Mesendoderm (in vitro differentiated cells): ENCODE measurements around the gene LEFTY1. TPM values are rescaled to one million over a fixed set of nuclear protein-coding genes. Genes with fewer than 3 reads are reported as not detected.
"Not testable (repeated sequence)": the region's sequence is repeated elsewhere in the genome, so short reads cannot be mapped to it uniquely, and the experiment has no call there.

ENCODE experiments used
- DNase-seq: peaks from one replicate; pipeline ENCODE4 v3.0.0; 2013
- H2AK5ac ChIP-seq: 2 replicates; pipeline ENCODE4 v1.6.1; 2013; ENCODE audit warnings: low read length, inconsistent platforms
- H2BK120ac ChIP-seq: 2 replicates; pipeline ENCODE4 v1.6.1; 2013; ENCODE audit warnings: low read depth, mild to moderate bottlenecking, low read length, moderate library complexity, mixed read lengths
- H2BK15ac ChIP-seq: replicated peaks from 2 replicates; pipeline ENCODE4 v1.6.1; 2013; ENCODE audit warnings: low read depth, mild to moderate bottlenecking, moderate library complexity
- H2BK5ac ChIP-seq: 2 replicates; pipeline ENCODE4 v1.6.1; 2013; ENCODE audit warnings: low read length, inconsistent platforms
- H3K18ac ChIP-seq: 2 replicates; pipeline ENCODE4 v1.6.1; 2013; ENCODE audit warnings: mild to moderate bottlenecking, low read length, mixed read lengths
- H3K23ac ChIP-seq: one replicate; pipeline ENCODE4 v1.6.1; 2013; ENCODE audit warnings: low read length
- H3K27ac ChIP-seq: 2 replicates; pipeline ENCODE4 v1.5.1; 2013; ENCODE audit warnings: low read depth, mild to moderate bottlenecking, inconsistent platforms, low read length, moderate library complexity
- H3K27me3 ChIP-seq: 2 replicates; pipeline ENCODE4 v1.6.1; 2013; ENCODE audit warnings: low read length, control low read depth, mild to moderate bottlenecking, inconsistent platforms; ENCODE audit not compliant: insufficient read depth, poor library complexity
- H3K36me3 ChIP-seq: 2 replicates; pipeline ENCODE4 v1.6.1; 2013; ENCODE audit warnings: low read length, inconsistent platforms; ENCODE audit not compliant: control insufficient read depth, insufficient read depth
- H3K4ac ChIP-seq: one replicate; pipeline ENCODE4 v1.6.1; 2013; ENCODE audit warnings: low read depth, mild to moderate bottlenecking, low read length, moderate library complexity
- H3K4me1 ChIP-seq: 2 replicates; pipeline ENCODE4 v1.6.1; 2013; ENCODE audit warnings: low read depth, low read length, inconsistent platforms; ENCODE audit not compliant: control insufficient read depth
- H3K4me2 ChIP-seq: 2 replicates; pipeline ENCODE4 v1.6.1; 2013; ENCODE audit warnings: low read length
- H3K4me3 ChIP-seq: 2 replicates; pipeline ENCODE4 v1.5.1; 2013; ENCODE audit warnings: mild to moderate bottlenecking, low read length
- H3K56ac ChIP-seq: one replicate; pipeline ENCODE4 v1.6.1; 2013; ENCODE audit warnings: low read length
- H3K79me1 ChIP-seq: 2 replicates; pipeline ENCODE4 v1.6.1; 2013; ENCODE audit warnings: low read length, inconsistent platforms
- H3K79me2 ChIP-seq: 2 replicates; pipeline ENCODE4 v1.6.1; 2013; ENCODE audit warnings: mild to moderate bottlenecking, low read length; ENCODE audit not compliant: control insufficient read depth, insufficient read depth
- H3K9ac ChIP-seq: 2 replicates; pipeline ENCODE4 v1.6.1; 2013; ENCODE audit warnings: low read length, inconsistent platforms
- H4K5ac ChIP-seq: one replicate; pipeline ENCODE4 v1.6.1; 2013; ENCODE audit warnings: low read length
- H4K8ac ChIP-seq: one replicate; pipeline ENCODE4 v1.6.1; 2013; ENCODE audit warnings: low read depth, mild to moderate bottlenecking, control low read depth, low read length, moderate library complexity
- WGBS: extraction: QIAGEN DNeasy Blood & Tissue Kit; methylation state at CpG from one replicate; pipeline ENCODE4 v1.1.7; 2013; ENCODE audit warnings: low lambda C conversion rate, missing lambda C conversion rate; ENCODE audit not compliant: insufficient coverage; ENCODE audit errors: extremely low coverage; 5-methylcytosine and 5-hydroxymethylcytosine counted together
- polyA plus RNA-seq, 2 experiments: library from polyadenylated mRNA; stranded (reverse); fragments of 200-250 nt; gene quantifications; one replicate each; pipeline ENCODE4 v1.2.3, GENCODE V29; 2013

Gene LEFTY1
- 42.5 TPM for polyA plus RNA-seq (2013, experiment 1 of 2)
- polyA plus RNA-seq (2013, experiment 2 of 2) = 42.7 TPM

GRCh38 chr1:225888898-225889601 is at the start of gene LEFTY1:
Gene LEFTY1 (minus strand): TSS chr1:225889146. CDS start chr1:225889066, 80 bp downstream.
- WGBS = no CpG with 5 or more reads among the region's 11 CpGs
- peak within 1 kb of the TSS; percentile 19 for H3K4me2 ChIP-seq
- H3K79me1 ChIP-seq = no peaks in the 10 kb centered on the region
- H3K79me2 ChIP-seq = no peaks in the 10 kb centered on the region
- H3K4me1 ChIP-seq = peaks cover 16% of the 10 kb centered on the region
- peak within 1 kb of the TSS; percentile 91 for H2AK5ac ChIP-seq
- no peaks in the 10 kb centered on the region for H3K27me3 ChIP-seq
- H3K23ac ChIP-seq = no peak within 1 kb of the TSS
- H3K18ac ChIP-seq = peak within 1 kb of the TSS; percentile 29
- peak within 1 kb of the TSS; percentile 2 for H2BK120ac ChIP-seq
- H3K27ac ChIP-seq = peak within 1 kb of the TSS; percentile 26
- H2BK15ac ChIP-seq = no peak within 1 kb of the TSS
- H3K4me3 ChIP-seq = peak within 1 kb of the TSS; percentile 5
- H3K4ac ChIP-seq = peak within 1 kb of the TSS; percentile 73
- H4K8ac ChIP-seq = no peak within 1 kb of the TSS
- peak within 1 kb of the TSS; percentile 33 for H4K5ac ChIP-seq
- H3K56ac ChIP-seq = peak within 1 kb of the TSS; percentile 80
- peaks cover 1% of the 10 kb centered on the region for H3K36me3 ChIP-seq
- peak within 1 kb of the TSS; percentile 91 for H2BK5ac ChIP-seq
- H3K9ac ChIP-seq = peak within 1 kb of the TSS; percentile 64
- peak; percentile 82 for DNase-seq

GRCh38 chr1:225937048-225937968 is 48.4 kb upstream of the LEFTY1 start:
- Histone ChIP-seq H3K79me1 (no peaks in the 10 kb centered on the region), H2BK5ac (no peak overlapping the region), H3K27ac (no peak overlapping the region), H2AK5ac (no peak overlapping the region), H3K23ac (no peak overlapping the region), H3K27me3 (no peaks in the 10 kb centered on the region), H4K5ac (no peak overlapping the region), H2BK120ac (no peak overlapping the region), H3K36me3 (no peaks in the 10 kb centered on the region), H3K79me2 (no peaks in the 10 kb centered on the region), H4K8ac (no peak overlapping the region), H3K4me2 (no peak overlapping the region), H2BK15ac (no peak overlapping the region), H3K18ac (no peak overlapping the region), H3K4ac (no peak overlapping the region), H3K56ac (no peak overlapping the region), H3K9ac (no peak overlapping the region), H3K4me1 (peaks cover 3% of the 10 kb centered on the region), H3K4me3 (no peak overlapping the region)
- DNase-seq = no peak
- no CpG with 5 or more reads among the region's 21 CpGs for WGBS

DNA sequence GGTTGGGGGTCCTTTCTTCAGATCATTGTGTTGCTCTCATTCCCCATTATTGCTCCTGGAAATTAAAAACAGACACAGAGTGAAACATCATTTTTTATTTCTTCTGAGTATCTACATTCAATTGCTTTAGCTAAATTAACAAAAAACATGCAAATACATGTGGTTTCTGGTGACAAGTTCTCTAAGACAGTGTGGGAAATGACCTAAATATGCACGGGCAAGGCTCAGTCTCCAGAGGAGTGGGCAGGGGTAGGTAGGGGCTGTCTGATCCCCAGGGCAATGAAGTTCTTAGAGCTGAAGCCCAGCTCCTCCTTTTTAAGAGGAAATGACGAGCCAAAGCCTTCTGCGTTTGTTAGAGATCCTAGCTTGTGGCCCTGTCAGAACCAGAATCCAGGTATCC is 47.6 kb upstream of the LEFTY1 start:
- Histone ChIP-seq H3K4ac (no peak overlapping the region), H2BK15ac (no peak overlapping the region), H2BK120ac (no peak overlapping the region), H3K9ac (no peak overlapping the region), H3K79me1 (no peaks in the 10 kb centered on the region), H3K23ac (no peak overlapping the region), H2AK5ac (no peak overlapping the region), H3K4me3 (no peak overlapping the region), H2BK5ac (no peak overlapping the region), H4K5ac (no peak overlapping the region), H3K18ac (no peak overlapping the region), H3K79me2 (no peaks in the 10 kb centered on the region), H3K56ac (no peak overlapping the region), H3K4me2 (no peak overlapping the region), H3K27me3 (no peaks in the 10 kb centered on the region), H4K8ac (no peak overlapping the region), H3K27ac (no peak overlapping the region), H3K4me1 (peaks cover under 1% of the 10 kb centered on the region), H3K36me3 (no peaks in the 10 kb centered on the region)
- no CpG with 5 or more reads among the region's 3 CpGs for WGBS
- no peak for DNase-seq

GRCh38 chr1:225936086-225936485 is 47.1 kb upstream of the LEFTY1 start:
- H4K5ac ChIP-seq = not testable (repeated sequence)

GRCh38 chr1:225934711-225935110 is 45.8 kb upstream of the LEFTY1 start:
- no peak overlapping the region for H3K4ac ChIP-seq
- no peak overlapping the region for H4K5ac ChIP-seq
- H2BK5ac ChIP-seq = no peak overlapping the region
- no peak overlapping the region for H3K23ac ChIP-seq
- H2BK15ac ChIP-seq = no peak overlapping the region
- H4K8ac ChIP-seq = no peak overlapping the region
- no peaks in the 10 kb centered on the region for H3K4me1 ChIP-seq
- H3K79me1 ChIP-seq = no peaks in the 10 kb centered on the region
- H3K27ac ChIP-seq = no peak overlapping the region
- no peak overlapping the region for H2AK5ac ChIP-seq
- no peak overlapping the region for H3K9ac ChIP-seq
- H3K4me2 ChIP-seq = no peak overlapping the region
- H3K56ac ChIP-seq = no peak overlapping the region
- no CpG with 5 or more reads among the region's 5 CpGs for WGBS
- DNase-seq = no peak
- no peak overlapping the region for H3K4me3 ChIP-seq
- no peaks in the 10 kb centered on the region for H3K27me3 ChIP-seq
- H2BK120ac ChIP-seq = no peak overlapping the region
- H3K36me3 ChIP-seq = no peaks in the 10 kb centered on the region
- H3K79me2 ChIP-seq = no peaks in the 10 kb centered on the region
- H3K18ac ChIP-seq = no peak overlapping the region

More at GRCh38 chr1:225936086-225936485, 47.1 kb upstream of the LEFTY1 start:
- H3K36me3 ChIP-seq, H3K4me2 ChIP-seq, H4K8ac ChIP-seq, H2BK120ac ChIP-seq, DNase-seq, H3K79me1 ChIP-seq, H3K56ac ChIP-seq, H2AK5ac ChIP-seq, H3K79me2 ChIP-seq, H2BK5ac ChIP-seq, H3K23ac ChIP-seq, H3K4ac ChIP-seq, H3K9ac ChIP-seq, H3K27me3 ChIP-seq, H3K18ac ChIP-seq, H2BK15ac ChIP-seq, H3K27ac ChIP-seq, H3K4me3 ChIP-seq, H3K4me1 ChIP-seq: not testable (repeated sequence)
- no CpG with 5 or more reads among the region's 8 CpGs for WGBS
